M059J (cell line): ENCODE data around the gene NFATC3. TPM values are rescaled to one million over a fixed set of nuclear protein-coding genes. Genes with fewer than 3 reads are reported as not detected.

Experiments used
- DNase-seq: peaks from one replicate; pipeline ENCODE4 v3.0.0-alpha.2; 2012; ENCODE audit warnings: low read depth
- total RNA-seq: library from RNA; depleted of rRNA; stranded (reverse); fragments of >200 nt; shearing (Covaris generic); gene quantifications from 2 replicates; pipeline ENCODE4 v1.2.3, GENCODE V29; 2014

Gene NFATC3
- total RNA-seq, 1 experiment from 2014 or later = 31.9 TPM

DNA sequence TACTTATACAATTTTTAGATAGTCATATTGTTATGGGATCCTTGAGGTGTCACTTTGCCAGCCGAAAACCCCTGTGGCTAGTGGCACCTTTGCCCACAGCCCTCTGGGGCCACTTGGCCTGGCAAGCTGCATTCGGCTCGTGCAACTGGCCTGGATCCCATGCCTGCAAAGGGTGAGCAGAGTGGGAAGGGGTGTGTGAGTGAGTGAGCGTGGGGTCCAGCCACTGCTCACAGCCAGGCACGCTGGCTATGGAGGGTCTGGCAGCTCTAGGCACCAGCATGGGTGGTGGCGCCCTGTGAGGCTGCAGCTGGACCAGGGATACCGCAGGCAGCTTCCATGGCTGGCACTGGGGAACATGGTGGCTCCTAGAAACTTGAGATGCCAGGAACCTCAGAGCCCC lies 101.7 kb downstream of the NFATC3 start:
- DNase-seq = no peak

GRCh38 chr16:68187505-68187904 lies 102.3 kb downstream of the NFATC3 start:
- no peak for DNase-seq

DNA sequence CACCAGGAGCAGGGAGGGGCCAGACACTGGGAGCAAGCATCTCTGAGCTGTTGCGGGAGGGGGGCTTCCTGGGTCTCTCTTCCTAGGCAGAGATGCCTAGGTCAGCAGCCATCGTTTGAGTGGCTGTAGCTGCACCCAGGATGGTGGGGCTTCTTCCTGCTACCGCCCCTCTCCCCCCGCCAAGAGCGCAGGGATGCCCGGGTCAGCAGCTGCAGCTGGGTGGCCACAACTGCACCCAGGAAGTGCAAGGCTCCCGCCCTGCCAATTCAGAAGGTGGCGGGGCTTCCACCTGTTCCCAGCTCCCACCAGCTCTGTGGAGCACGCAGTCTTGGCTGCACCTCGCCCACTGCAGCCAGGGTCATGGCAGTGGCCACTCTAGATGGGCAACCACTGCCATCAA lies 103.0 kb downstream of the NFATC3 start:
- DNase-seq = no peak

DNA sequence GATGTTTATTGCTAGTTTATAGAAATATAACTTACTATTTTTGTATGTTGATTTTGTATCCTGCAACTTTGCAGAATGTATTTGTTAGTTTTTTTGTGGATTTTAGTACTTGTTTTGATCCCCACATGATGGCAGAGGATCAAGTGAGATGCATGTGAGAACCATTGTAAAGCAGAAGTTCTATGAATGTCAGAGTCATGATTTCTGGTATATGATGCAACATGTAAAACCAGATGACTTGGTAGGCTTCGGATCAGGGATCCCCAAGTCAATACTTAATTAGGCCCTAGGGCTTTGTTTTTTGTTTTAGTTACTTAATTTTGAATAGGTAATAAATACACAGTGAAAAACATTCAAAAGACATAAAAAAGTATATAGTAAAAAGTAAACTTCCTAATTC lies 104.9 kb downstream of the NFATC3 start:
- no peak for DNase-seq

GRCh38 chr16:68190736-68191510 lies 105.8 kb downstream of the NFATC3 start:
- no peak for DNase-seq

- no peak for DNase-seq
These were observed 109.1 kb downstream of the NFATC3 start for GRCh38 chr16:68194251-68194650.

DNA sequence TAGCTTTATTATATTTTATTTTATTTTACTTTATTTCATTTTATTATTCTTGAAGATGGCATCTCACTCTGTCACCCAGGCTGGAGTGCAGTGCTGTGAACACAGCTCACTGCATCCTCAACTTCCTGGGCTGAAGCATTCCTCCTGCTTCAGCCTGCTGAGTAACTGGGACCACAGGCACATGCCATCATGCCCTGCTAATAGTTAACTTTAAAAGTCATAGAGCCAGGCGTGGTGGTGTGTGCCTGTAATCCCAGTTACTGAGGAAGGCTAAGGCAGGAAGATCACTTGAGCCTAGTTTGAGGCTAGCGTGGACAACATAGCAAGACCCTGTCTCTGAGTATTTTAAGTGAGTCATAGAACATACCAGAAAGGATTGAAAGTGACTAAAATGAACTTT lies 112.1 kb downstream of the NFATC3 start:
- peak; percentile 16 for DNase-seq

- peak; percentile 16 for DNase-seq
These were observed 115.1 kb downstream of the NFATC3 start for GRCh38 chr16:68200088-68200783.

DNA sequence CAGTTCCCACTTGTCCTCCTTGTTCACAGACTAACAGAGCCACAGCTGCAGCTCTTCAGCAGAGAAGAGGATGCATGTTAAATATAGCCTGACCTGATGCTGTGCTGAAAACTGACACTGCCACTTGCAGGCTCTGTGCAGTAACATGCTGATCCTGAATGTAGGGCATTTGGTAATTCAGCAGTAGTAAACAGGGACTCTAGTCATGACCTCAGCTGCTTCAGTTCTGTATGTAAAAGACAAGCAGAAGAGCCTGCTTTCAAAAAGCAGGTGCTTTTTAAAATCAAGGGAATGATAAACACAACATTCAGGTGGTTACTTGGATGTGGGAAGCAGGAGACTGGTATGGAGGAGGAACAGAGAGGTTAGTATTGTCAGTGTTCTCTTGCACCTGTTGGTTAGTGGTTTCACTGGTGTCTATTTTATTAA lies 116.9 kb downstream of the NFATC3 start:
- DNase-seq = peak; percentile 4

- DNase-seq = no peak
These were observed 121.1 kb downstream of the NFATC3 start for GRCh38 chr16:68206245-68206644.

DNA sequence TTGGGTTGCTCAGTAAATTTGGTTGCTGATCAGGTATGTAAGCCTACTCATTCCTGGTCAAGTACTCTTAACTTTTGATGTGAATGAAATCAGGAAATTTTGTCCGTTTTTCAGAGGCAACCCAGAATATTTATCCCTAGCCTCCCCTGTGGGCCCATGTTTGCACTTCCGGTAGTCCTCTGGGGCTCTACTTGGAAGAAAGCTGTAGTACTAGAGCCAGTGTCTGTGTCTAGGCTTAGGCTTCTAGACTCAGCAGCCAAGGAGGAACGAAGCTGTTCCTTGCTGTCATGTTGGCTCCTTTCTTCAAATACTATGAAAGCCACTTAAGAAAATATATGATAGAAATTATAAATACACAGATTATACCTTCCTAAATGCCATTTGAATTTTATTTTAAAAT lies 129.6 kb downstream of the NFATC3 start:
- no peak for DNase-seq

- DNase-seq = no peak
These were observed 130.1 kb downstream of the NFATC3 start for GRCh38 chr16:68215302-68215701.

GRCh38 chr16:68216240-68216639 lies 131.1 kb downstream of the NFATC3 start:
- DNase-seq = no peak

DNA sequence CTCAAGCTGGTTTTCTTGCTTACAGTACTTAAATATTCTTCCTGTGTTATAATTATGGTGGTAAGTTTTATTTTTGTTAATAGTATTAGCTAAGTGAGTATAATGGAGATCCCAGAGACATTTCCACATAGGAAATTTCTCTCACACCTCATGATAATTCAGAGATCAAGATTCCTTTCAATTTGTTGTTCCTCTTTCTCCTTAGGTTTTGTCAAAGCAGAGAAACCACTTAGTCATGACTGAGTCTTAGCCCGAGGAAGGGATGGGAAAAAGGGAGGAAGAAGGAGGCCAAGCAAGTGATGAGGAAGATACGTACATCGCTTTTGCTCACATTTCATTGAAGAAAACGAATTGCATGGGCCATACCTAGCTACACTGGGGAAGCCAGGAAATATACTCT lies 132.3 kb downstream of the NFATC3 start:
- DNase-seq = no peak

DNA sequence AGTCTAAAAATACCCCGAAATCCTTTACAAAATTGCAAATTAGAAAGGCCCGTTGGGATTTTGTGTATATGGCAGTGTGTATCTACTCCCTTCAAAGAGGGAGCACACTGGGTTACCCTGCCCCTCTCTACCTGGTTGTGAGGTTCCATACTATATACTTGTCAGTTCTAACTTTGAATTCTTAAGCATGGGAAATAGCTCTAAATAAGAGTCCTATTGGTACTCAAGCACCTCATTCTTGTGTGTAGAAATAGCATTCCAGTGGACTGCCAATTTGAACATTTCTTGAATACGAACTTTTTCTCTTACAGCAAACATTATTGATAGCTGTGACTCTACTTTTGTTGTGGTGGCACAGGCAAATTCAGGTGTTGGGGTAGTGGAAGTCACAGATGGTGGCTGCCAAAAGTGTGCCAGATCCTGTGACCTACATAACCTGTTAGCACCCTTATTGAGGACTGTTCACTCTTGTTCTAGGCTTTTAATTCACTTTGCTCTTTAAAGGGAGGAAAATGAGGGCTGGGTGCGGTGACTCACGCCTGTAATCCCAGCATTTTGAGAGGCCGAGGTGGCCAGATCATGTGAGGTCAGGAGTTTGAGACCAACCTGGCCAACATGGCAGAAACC lies 134.7 kb downstream of the NFATC3 start:
- no peak for DNase-seq

DNA sequence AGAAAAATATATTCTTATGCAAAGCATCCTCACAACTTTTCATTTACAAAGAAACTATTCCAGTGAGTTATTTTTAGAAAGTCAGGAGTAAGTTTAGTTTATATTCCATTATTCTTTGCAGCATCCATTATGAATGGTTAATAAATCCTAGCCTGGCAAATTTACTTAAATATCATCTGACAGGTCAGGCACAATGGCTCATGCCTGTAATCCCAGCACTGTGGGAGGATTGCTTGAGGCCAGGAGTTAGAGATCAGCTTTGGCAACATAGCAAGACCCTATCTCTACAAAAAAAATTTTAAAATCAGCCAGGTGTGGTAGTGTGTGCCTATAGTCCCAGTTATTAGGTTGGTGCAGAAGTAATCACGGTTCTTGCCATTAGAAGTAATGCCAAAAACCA lies 137.9 kb downstream of the NFATC3 start:
- DNase-seq = no peak

DNA sequence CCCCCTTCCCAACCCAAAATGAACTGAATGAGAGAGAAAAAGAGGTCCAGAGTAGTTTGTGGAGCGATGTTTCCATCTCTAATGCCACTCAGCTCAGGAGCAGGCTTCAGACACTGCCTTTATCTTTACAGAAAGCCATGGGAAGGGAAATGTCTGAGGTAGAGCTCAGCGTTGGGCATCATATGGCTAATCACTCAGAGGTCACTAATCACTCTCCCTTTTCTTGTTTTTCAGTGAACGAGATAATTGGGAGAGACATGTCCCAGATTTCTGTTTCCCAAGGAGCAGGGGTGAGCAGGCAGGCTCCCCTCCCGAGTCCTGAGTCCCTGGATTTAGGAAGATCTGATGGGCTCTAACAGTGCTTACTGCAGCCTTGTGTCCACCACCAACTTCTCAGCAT lies 140.9 kb downstream of the NFATC3 start:
- no peak for DNase-seq

- no peak for DNase-seq
These were observed 142.1 kb downstream of the NFATC3 start for GRCh38 chr16:68227183-68227793.

DNA sequence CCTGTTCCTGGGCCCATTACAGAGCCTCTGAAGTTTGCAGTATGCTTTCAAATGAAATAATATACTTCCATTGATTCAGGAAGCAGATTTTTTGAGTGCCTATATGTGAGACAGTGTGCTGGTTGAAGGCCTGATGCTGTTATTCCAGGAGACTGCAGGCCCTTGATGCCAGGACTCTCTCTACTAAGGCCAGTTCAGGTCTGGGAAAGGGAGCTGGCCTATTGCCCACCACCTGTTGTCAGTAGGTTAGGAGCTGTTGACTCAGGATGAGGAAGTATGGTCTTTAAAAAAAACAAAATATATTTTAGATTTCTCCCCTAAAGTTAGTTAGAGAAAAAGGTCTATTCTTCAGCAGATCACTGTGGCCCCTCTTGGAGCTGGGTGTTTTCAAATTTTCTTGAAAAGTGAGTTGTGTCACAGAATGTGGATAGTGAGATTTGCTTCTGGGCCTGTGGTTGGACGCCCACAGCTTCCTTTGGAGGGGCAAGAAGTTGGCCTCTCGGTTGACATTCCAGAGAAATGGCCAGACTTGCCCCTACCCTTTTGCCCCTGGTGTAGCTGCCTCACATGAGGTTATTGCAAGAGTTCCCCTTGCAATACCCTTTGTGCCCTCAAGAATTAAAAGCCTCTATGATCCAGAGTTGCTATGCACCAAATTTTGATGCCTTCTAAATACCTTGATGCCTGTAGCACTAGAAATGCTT lies 142.8 kb downstream of the NFATC3 start:
- no peak for DNase-seq

GRCh38 chr16:68228652-68229051 lies 143.5 kb downstream of the NFATC3 start:
- no peak for DNase-seq

- DNase-seq = peak; percentile 62
These were observed 144.4 kb downstream of the NFATC3 start for GRCh38 chr16:68229431-68230175.
